ENCODE data around the gene ATAD3C. TPM values are rescaled to one million over a fixed set of nuclear protein-coding genes. Genes with fewer than 3 reads are reported as not detected.
"Not testable (repeated sequence)": the region's sequence is repeated elsewhere in the genome, so short reads cannot be mapped to it uniquely, and the experiment has no call there.

ATAD3C gene
- total RNA-seq, 1 donor from 2014 or later, result 2.4 TPM

DNA sequence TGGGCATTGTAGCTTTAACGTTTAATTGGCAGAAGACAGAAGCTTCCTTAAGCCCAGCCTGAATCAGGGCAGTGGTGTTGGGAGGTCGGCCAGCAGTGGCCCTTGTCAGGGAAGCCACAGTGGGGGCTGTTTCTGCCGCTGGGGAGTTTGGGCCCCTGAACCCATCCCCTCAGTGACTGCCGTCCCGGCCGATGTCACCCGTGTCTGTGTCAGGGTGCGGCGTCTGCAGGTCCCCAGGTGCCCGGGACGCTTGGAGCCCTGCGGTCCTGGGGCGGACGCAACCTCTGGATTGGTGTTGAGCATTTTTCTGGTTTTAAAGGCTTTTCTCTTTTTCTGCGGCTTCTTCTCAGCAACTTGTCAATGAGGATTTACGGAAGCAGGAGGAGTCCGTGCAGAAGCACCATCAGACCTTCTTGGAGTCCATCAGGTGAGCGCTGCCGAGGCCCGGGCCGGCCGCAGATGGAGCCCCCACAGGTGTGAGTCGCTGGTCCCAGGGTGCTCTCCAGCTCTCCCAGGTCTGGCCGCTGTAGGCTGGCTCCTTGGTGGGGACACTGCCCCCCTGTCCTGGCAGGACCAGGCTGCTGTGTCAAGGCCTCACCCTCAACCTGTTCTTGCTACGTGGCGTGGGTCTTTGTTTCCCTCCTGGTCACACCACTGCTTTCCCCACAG is 2.3 kb downstream of the ATAD3C start:
- no peak overlapping the region for H3K27ac Mint-ChIP-seq
- TF ChIP-seq, protein P1, sequence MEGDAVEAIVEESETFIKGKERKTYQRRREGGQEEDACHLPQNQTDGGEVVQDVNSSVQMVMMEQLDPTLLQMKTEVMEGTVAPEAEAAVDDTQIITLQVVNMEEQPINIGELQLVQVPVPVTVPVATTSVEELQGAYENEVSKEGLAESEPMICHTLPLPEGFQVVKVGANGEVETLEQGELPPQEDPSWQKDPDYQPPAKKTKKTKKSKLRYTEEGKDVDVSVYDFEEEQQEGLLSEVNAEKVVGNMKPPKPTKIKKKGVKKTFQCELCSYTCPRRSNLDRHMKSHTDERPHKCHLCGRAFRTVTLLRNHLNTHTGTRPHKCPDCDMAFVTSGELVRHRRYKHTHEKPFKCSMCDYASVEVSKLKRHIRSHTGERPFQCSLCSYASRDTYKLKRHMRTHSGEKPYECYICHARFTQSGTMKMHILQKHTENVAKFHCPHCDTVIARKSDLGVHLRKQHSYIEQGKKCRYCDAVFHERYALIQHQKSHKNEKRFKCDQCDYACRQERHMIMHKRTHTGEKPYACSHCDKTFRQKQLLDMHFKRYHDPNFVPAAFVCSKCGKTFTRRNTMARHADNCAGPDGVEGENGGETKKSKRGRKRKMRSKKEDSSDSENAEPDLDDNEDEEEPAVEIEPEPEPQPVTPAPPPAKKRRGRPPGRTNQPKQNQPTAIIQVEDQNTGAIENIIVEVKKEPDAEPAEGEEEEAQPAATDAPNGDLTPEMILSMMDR (conservative IDR thresholded peaks at IDR 0.05), result no peak
- H3K36me3 Mint-ChIP-seq, result no peaks in the 10 kb centered on the region
- H3K9me3 Mint-ChIP-seq, result no peaks in the 10 kb centered on the region
- no peak overlapping the region for H3K4me3 Mint-ChIP-seq
- no peaks in the 10 kb centered on the region for H3K4me1 Mint-ChIP-seq (ENCODE audit: unreplicated experiment)
- DNase-seq (ENCODE audit: extremely low spot score, unreplicated experiment), result no peak
- H3K27me3 Mint-ChIP-seq, result peaks cover 7% of the 10 kb centered on the region

DNA sequence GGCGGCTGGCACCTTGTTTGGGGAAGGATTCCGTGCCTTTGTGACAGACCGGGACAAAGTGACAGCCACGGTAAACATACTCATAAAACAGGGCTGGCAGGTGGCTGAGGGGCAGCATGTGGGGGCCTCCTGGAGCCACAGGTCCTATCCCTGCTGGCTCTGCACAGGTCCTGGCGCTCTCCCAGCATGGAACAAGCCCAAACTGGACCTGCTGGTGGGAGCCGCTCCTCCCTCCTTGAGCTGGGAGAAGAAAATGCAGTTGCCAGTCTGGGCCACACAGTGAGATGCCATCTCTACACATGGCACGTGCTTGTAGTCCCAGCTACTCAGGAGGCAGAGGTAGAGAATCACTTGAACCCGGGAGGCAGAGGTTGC is 2.9 kb downstream of the ATAD3C start:
- H3K27me3 Mint-ChIP-seq; H3K9me3 Mint-ChIP-seq; H3K4me3 Mint-ChIP-seq; H3K27ac Mint-ChIP-seq; H3K4me1 Mint-ChIP-seq (ENCODE audit: unreplicated experiment); H3K36me3 Mint-ChIP-seq; DNase-seq (ENCODE audit: extremely low spot score, unreplicated experiment): not testable (repeated sequence)

DNA sequence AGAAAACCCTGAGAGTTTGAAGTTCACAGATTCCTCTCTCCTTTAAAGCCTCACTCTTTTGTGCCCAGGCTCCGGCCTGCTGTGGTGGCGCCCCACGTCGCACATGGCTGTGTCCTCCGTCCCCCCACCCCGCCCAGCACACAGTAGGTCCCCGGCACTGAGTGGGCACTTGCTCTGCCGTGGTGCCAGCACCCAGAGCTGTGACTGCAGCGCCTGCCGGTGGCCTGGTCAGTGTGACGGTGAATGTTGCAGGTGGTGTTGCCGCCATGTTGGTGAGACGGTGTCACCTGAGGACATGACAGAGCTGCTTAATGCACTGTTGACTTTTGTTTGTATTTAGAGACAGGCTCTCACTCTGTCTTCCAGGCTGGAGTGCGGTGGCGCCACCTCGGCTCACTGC is 3.4 kb downstream of the ATAD3C start:
- TF ChIP-seq, protein P1 (conservative IDR thresholded peaks at IDR 0.05), result no peak
- Mint-ChIP-seq H3K4me1 (ENCODE audit: unreplicated experiment) (no peaks in the 10 kb centered on the region), H3K36me3 (no peaks in the 10 kb centered on the region), H3K27ac (no peak overlapping the region), H3K9me3 (no peaks in the 10 kb centered on the region), H3K4me3 (no peak overlapping the region), H3K27me3 (peaks cover 7% of the 10 kb centered on the region)
- no peak for DNase-seq (ENCODE audit: extremely low spot score, unreplicated experiment)

DNA sequence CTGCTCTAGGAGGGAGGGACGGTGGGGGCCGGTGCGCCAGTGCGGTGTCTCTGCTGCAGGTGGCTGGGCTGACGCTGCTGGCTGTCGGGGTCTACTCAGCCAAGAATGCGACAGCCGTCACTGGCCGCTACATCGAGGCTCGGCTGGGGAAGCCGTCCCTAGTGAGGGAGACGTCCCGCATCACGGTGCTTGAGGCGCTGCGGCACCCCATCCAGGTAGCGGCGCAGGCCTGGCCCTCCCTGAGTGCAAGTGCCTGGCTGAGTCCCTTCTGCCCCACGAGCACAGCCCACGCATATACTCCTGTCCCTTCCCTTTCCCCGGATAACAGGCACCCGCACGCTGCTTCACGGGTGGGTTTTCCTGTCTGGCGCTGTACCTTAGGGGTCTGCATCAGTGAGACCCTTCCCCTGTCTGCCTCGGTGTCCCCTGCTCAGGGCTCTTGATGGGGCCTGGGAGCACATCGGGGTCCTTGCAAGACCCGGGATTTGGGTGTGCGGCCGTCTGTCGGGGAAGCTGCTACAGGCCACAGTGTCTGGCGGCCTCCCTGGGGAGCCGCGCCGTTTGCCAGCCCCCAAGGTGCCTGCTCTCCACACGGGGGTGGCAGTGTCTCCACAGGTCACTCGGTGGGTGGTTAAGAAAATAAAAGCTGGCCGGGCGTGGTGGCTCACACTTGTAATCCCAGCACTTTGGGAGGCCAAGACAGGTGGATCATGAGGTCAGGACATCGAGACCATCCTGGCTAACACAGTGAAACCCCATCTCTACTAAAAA is 5.0 kb downstream of the ATAD3C start:
- DNase-seq (ENCODE audit: extremely low spot score, unreplicated experiment); H3K4me1 Mint-ChIP-seq (ENCODE audit: unreplicated experiment); H3K27ac Mint-ChIP-seq; H3K4me3 Mint-ChIP-seq; H3K27me3 Mint-ChIP-seq; H3K36me3 Mint-ChIP-seq; H3K9me3 Mint-ChIP-seq: not testable (repeated sequence)

DNA sequence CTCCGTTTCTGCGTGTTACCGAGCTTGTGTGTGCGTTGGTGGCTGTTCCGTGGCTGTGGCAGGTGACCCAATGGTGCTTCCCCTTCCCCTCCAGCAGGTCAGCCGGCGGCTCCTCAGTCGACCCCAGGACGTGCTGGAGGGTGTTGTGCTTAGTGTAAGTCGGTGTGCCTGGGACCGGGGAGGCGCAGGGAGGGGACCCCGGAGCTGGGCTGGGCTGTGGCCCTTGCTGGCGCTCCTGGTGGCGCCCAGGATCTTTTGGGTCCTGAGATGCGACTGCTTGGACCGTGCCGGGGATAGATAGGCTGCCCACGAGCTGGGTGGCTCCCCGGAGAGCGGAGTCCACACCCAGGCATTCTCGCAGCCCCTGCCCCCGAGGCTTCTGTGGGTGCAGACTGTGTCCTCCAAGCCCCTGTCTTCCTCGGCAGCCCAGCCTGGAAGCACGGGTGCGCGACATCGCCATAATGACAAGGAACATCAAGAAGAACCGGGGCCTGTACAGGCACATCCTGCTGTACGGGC is 5.9 kb downstream of the ATAD3C start:
- no peak overlapping the region for H3K27ac Mint-ChIP-seq
- H3K9me3 Mint-ChIP-seq, result no peaks in the 10 kb centered on the region
- H3K4me1 Mint-ChIP-seq (ENCODE audit: unreplicated experiment), result no peaks in the 10 kb centered on the region
- no peaks in the 10 kb centered on the region for H3K36me3 Mint-ChIP-seq
- H3K4me3 Mint-ChIP-seq, result no peak overlapping the region
- TF ChIP-seq, protein P1 (conservative IDR thresholded peaks at IDR 0.05), result no peak
- no peak for DNase-seq (ENCODE audit: extremely low spot score, unreplicated experiment)
- no peaks in the 10 kb centered on the region for H3K27me3 Mint-ChIP-seq

DNA sequence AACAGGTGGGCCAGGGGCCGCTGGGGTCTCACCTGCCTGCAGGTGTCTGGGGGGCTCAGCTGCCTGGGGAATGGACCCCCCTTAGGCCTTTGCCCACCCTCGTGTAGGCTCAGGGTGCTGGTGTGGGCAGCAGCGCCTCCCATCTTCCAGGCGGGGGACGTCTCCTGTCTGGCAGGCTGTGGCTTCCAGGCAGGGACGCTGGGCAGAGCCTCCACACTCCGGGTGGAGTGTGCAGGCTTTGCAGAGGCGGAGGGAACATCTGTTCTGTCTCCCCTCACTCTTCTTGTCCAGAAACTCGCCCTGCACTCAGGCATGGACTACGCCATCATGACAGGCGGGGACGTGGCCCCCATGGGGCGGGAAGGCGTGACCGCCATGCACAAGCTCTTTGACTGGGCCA is 6.4 kb downstream of the ATAD3C start:
- H3K36me3 Mint-ChIP-seq; H3K4me3 Mint-ChIP-seq; H3K27me3 Mint-ChIP-seq; H3K9me3 Mint-ChIP-seq; H3K4me1 Mint-ChIP-seq (ENCODE audit: unreplicated experiment); H3K27ac Mint-ChIP-seq; DNase-seq (ENCODE audit: extremely low spot score, unreplicated experiment): not testable (repeated sequence)

DNA sequence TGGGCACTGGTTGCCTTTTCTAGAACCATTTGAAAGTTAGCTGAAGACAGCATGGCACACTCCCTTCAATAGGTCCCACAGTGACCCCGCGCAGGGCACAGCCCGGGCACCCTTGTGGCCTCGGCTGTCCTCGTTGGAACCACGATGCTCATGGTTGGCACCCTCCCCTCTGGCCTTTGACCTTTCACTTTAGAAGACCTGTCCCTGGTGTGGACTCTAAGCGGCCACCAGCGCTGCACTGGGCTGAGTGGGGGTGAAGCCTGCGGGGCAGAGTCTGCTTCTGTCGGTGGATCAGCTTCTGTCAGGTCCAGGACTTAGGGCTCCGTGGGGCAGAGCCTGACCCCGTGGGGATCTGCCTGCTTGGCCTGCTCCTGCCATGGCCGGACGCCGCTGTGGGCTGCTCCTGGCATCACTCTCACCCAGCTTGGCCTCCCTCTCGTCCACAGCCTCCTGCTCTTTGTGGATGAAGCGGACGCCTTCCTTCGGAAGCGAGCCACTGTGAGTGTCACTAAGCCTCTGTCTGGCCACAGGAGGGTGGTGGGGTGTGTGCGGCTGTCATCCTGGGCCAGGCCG is 7.3 kb downstream of the ATAD3C start:
- not testable (repeated sequence) for H3K27ac Mint-ChIP-seq; H3K4me1 Mint-ChIP-seq (ENCODE audit: unreplicated experiment); H3K4me3 Mint-ChIP-seq; H3K9me3 Mint-ChIP-seq; H3K27me3 Mint-ChIP-seq; DNase-seq (ENCODE audit: extremely low spot score, unreplicated experiment); H3K36me3 Mint-ChIP-seq

DNA sequence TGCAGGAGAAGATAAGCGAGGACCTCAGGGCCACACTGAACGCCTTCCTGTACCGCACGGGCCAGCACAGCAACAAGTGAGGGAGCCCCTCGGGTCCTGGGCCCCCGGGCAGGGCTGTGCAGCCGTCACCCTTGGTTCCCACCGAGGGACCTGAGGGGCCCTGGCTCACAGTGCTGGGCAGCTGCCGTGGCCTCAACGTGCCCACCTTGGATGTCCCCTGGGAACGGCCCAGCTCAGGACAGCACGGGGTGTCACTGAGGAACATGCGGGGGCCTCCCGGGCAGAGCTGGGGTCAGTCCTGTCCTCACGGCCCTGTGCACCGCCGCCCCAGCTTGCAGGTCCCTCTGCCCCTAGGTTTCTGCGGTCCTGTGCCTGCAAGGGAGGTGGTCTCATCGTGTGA is 9.7 kb downstream of the ATAD3C start:
- H3K36me3 Mint-ChIP-seq; H3K27me3 Mint-ChIP-seq; H3K4me3 Mint-ChIP-seq; H3K4me1 Mint-ChIP-seq (ENCODE audit: unreplicated experiment); H3K27ac Mint-ChIP-seq; DNase-seq (ENCODE audit: extremely low spot score, unreplicated experiment); H3K9me3 Mint-ChIP-seq: not testable (repeated sequence)

DNA sequence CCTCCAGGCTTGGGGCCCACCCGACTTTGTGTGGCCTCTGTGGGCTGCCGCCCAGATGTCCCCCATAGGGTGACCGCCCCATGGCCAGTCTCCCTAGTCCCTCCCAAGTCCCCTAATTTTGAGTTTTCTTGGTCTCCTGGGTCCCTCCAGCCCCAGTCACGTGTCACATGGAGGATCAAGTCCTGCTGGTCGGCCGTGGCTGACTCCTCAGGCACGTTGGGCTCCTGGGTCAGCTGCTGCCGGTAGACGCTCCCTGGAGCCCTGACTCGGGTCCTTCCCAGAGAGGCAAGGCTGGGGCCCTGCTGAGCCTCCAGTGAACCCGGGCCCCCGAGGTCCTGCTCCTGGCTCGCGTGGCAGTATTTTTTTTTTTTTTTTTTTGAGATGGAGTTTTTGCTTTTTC is 10.2 kb downstream of the ATAD3C start:
- not testable (repeated sequence) for DNase-seq (ENCODE audit: extremely low spot score, unreplicated experiment); H3K27me3 Mint-ChIP-seq; H3K9me3 Mint-ChIP-seq; H3K4me1 Mint-ChIP-seq (ENCODE audit: unreplicated experiment); H3K4me3 Mint-ChIP-seq; H3K36me3 Mint-ChIP-seq; H3K27ac Mint-ChIP-seq

Data from type B pancreatic cell (in vitro differentiated cells).